Right atrium auricular region (tissue), 2 donors: ENCODE measurements around the gene WIPI1. TPM values are rescaled to one million over a fixed set of nuclear protein-coding genes. Genes with fewer than 3 reads are reported as not detected.

ENCODE experiments used
- DNase-seq: peaks from one replicate; pipeline ENCODE4 v3.0.0-alpha.2; 2019; ENCODE audit warnings: low spot score
- H3K27ac ChIP-seq, 2 donors: fragments of 200-600 bp; sonication (generic); 1 replicate in 1 of 2; 2 replicates in 1 of 2; pipeline ENCODE4 v1.5.1; 2016 to 2019
- H3K27me3 ChIP-seq, 2 donors: fragments of 200-600 bp; sonication (generic); one replicate each; pipeline versions ENCODE4 v1.5.1 to v1.6.0; 2017 to 2019
- H3K36me3 ChIP-seq: fragments of 200-600 bp; sonication (generic); one replicate; pipeline ENCODE4 v1.5.1; 2016
- H3K4me1 ChIP-seq, 2 donors: fragments of 200-600 bp; sonication (generic); one replicate each; pipeline versions ENCODE4 v1.5.1 to v1.6.0; 2017 to 2019
- H3K4me3 ChIP-seq, 2 donors: fragments of 200-600 bp; sonication (generic); 1 replicate in 1 of 2; 2 replicates in 1 of 2; pipeline ENCODE4 v1.5.1; 2017 to 2019; ENCODE audit warnings: mild to moderate bottlenecking in 1 of 2, moderate library complexity in 1 of 2
- H3K9me3 ChIP-seq, 2 donors: fragments of 200-600 bp; sonication (generic); one replicate each; pipeline ENCODE4 v1.5.1; 2019
- total RNA-seq, 2 donors: library from RNA; depleted of rRNA; stranded (reverse); fragments of >200 nt; gene quantifications; one replicate each; pipeline ENCODE4 v1.1.0, GENCODE V29; 2016
- TF ChIP-seq, protein P1 (sequence below), 2 donors: fragments of 200-600 bp; sonication (generic); IDR thresholded peaks; one replicate each; pipeline ENCODE4 v1.5.1; 2019; ENCODE audit warnings: antibody characterized with exemption in 2 of 2

WIPI1 gene
- total RNA-seq, 2 donors from 2014 or later, result 50.3 to 76.2 TPM

DNA sequence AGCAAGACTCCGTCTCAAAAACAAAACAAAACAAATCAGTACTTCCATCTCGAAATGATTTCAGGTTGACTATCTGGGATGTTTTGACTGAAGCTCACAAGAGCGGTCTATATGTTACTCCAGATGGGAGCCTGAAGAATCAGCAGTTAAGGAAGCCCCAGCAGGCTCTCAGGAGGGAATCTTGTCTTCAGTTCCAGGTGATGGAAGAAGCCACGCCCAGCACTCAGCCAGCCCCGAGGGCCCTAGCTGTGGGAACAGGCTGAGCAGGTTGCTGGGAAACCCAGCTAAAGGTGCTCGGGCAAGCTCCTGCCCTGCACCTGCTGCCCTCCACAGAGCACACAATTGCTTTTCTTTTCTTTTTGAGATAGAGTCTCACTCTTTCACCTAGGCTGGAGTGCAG is 32.4 kb downstream of the WIPI1 start:
- Histone ChIP-seq H3K4me1 (no peaks in the 10 kb centered on the region), H3K27ac (no peak overlapping the region), H3K36me3 (peaks cover 88% of the 10 kb centered on the region), H3K9me3 (no peaks in the 10 kb centered on the region), H3K27me3 (no peaks in the 10 kb centered on the region), H3K4me3 (no peak overlapping the region)
- TF ChIP-seq, protein P1, sequence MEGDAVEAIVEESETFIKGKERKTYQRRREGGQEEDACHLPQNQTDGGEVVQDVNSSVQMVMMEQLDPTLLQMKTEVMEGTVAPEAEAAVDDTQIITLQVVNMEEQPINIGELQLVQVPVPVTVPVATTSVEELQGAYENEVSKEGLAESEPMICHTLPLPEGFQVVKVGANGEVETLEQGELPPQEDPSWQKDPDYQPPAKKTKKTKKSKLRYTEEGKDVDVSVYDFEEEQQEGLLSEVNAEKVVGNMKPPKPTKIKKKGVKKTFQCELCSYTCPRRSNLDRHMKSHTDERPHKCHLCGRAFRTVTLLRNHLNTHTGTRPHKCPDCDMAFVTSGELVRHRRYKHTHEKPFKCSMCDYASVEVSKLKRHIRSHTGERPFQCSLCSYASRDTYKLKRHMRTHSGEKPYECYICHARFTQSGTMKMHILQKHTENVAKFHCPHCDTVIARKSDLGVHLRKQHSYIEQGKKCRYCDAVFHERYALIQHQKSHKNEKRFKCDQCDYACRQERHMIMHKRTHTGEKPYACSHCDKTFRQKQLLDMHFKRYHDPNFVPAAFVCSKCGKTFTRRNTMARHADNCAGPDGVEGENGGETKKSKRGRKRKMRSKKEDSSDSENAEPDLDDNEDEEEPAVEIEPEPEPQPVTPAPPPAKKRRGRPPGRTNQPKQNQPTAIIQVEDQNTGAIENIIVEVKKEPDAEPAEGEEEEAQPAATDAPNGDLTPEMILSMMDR (IDR thresholded peaks at IDR 0.05), result no peak
- no peak for DNase-seq

DNA sequence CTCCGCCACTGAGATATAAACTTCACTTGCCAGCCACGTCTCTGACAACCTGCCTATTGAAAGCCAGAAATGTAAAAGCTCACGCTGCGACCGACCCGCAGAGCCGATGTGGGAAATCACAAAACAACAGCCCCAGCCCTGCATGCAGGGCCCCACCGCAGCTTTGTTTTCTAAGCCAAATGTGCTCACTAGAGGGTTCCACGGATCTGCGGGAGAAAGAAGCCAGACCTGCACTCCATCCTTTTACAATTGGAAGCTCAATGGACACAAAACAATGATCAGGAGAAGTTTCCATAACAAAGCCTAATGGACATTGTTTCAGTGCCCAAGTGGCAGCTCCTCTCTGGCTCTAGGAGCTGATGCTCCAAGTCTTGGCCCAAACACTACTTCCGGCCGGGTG is 33.1 kb downstream of the WIPI1 start:
- H3K9me3 ChIP-seq, result no peaks in the 10 kb centered on the region
- TF ChIP-seq, protein P1 (IDR thresholded peaks at IDR 0.05), result no peak
- H3K27ac ChIP-seq, result no peak overlapping the region
- no peak for DNase-seq
- H3K27me3 ChIP-seq, result no peaks in the 10 kb centered on the region
- H3K4me3 ChIP-seq, result no peak overlapping the region
- H3K36me3 ChIP-seq, result peaks cover 89% of the 10 kb centered on the region
- no peaks in the 10 kb centered on the region for H3K4me1 ChIP-seq

DNA sequence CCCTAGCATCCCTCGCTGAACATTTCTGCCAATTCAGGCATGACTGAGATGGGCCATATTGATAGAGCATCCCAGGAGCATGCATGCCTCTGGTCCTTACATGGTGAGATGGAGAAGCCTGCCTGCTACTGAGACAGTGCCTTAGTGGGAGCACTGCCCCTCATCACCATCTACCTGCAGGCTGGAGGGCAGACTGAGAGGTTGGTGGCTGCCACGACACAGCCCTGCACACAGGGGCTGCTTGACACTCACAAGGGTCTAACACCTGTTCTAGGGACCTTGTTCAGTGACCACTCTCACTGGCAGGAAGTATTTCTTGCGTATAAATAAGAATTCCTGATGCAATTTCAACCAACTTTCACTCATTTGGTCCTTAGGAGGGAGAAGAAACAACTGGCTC is 34.0 kb downstream of the WIPI1 start:
- TF ChIP-seq, protein P1 (IDR thresholded peaks at IDR 0.05), result no peak
- no peaks in the 10 kb centered on the region for H3K27me3 ChIP-seq

DNA sequence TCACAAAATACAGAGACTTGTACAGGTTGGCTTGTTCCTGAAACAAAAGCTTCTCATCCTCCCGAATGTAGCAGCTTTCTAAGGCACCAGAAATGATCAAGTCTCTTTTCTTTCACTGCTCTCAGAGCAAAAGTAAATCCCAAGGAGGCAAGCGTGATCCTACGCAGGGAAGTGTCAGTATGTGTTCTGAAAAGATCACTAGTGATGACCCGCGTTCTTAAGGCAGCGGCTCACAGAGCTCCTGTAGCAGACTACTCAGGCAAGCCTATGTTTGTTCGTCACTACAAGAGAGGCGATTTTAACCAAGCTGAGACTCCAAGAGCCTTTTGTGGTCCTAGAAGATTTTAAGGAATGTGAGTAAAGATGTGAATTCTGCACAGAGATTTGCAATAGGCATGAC is 34.5 kb downstream of the WIPI1 start:
- Histone ChIP-seq H3K4me1 (no peaks in the 10 kb centered on the region), H3K9me3 (no peaks in the 10 kb centered on the region), H3K27ac (no peak overlapping the region), H3K27me3 (no peaks in the 10 kb centered on the region), H3K4me3 (no peak overlapping the region), H3K36me3 (peaks cover 79% of the 10 kb centered on the region)
- no peak for DNase-seq
- TF ChIP-seq, protein P1 (IDR thresholded peaks at IDR 0.05), result no peak

More for the DNA sequence above, 34.0 kb downstream of the WIPI1 start:
- Histone ChIP-seq H3K9me3 (no peaks in the 10 kb centered on the region), H3K36me3 (peaks cover 83% of the 10 kb centered on the region), H3K4me3 (no peak overlapping the region), H3K27ac (no peak overlapping the region), H3K4me1 (no peaks in the 10 kb centered on the region)
- DNase-seq, result no peak

DNA sequence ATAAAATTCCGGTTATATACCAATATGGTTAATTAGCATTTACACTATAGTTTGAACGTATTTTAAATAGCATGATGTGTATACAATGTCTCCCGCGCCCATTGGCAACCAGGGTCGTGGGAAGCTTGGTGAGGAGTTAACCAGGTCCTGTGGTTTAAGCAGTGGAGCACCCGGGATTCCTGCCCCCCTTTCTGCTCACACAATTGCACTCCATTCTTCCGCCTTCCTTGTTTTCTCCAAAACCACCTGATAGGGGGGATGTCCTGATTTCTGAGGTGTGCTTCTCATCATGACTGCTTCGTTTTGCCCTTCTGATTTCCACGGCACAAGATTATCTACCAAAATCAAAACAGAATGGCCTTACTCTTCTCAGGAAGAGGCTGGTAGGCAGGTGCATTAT is 35.8 kb downstream of the WIPI1 start:
- TF ChIP-seq, protein P1 (IDR thresholded peaks at IDR 0.05), result no peak
- no peak for DNase-seq
- Histone ChIP-seq H3K27me3 (no peaks in the 10 kb centered on the region), H3K27ac (no peak overlapping the region), H3K36me3 (peaks cover 66% of the 10 kb centered on the region), H3K4me3 (no peak overlapping the region), H3K4me1 (no peaks in the 10 kb centered on the region), H3K9me3 (peaks cover 0 to 4% of the 10 kb centered on the region in 2 donors)

DNA sequence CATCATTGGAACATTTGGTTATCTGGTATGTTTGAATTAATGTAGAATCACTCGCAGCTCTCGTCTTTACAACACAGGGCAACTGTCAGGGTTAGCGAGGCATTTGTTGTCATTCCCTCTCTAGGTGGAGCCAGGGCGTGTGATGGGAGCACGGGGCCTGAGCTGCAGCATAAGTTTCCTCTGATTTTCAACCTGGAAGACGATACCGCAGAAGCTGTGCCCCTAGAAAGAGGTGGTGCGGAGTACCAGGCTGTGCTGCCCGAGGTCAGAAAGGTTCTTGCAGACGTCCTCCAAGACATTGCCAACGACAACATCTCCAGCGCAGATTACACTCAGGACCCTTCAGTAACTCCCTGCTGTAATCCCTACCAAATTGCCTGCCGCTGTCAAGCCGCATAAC is 37.2 kb downstream of the WIPI1 start:
- peaks cover 0 to 17% of the 10 kb centered on the region in 2 donors for H3K9me3 ChIP-seq
- TF ChIP-seq, protein P1 (IDR thresholded peaks at IDR 0.05), result no peak
- no peak overlapping the region for H3K27ac ChIP-seq
- peaks cover 51% of the 10 kb centered on the region for H3K36me3 ChIP-seq
- no peak for DNase-seq
- H3K27me3 ChIP-seq, result no peaks in the 10 kb centered on the region
- no peaks in the 10 kb centered on the region for H3K4me1 ChIP-seq
- H3K4me3 ChIP-seq, result no peak overlapping the region
